Fibroblast of the aortic adventitia (primary cell): ENCODE data around the gene CALR3. TPM values are rescaled to one million over a fixed set of nuclear protein-coding genes. Genes with fewer than 3 reads are reported as not detected.

Experiments used
- DNase-seq: peaks from one replicate; pipeline ENCODE4 v3.0.0-alpha.2; 2010; ENCODE audit warnings: low read depth
- H3K4me3 ChIP-seq: 2 replicates; pipeline ENCODE4 v1.5.1; 2011; ENCODE audit warnings: low read depth, mild to moderate bottlenecking, control low read depth, low read length, moderate library complexity
- total RNA-seq: library from RNA; depleted of rRNA; stranded (reverse); fragments of >200 nt; gene quantifications from 2 replicates; pipeline ENCODE4 v1.2.3, GENCODE V29; 2012; ENCODE audit warnings: low replicate concordance
- TF ChIP-seq, protein P1 (sequence below): IDR thresholded peaks from 2 replicates; pipeline ENCODE4 v1.5.1; 2011; ENCODE audit warnings: mild to moderate bottlenecking, low read length, control low read depth, inconsistent platforms; ENCODE audit not compliant: insufficient read depth

The CALR3 gene
- total RNA-seq, 1 donor, result not detected

DNA sequence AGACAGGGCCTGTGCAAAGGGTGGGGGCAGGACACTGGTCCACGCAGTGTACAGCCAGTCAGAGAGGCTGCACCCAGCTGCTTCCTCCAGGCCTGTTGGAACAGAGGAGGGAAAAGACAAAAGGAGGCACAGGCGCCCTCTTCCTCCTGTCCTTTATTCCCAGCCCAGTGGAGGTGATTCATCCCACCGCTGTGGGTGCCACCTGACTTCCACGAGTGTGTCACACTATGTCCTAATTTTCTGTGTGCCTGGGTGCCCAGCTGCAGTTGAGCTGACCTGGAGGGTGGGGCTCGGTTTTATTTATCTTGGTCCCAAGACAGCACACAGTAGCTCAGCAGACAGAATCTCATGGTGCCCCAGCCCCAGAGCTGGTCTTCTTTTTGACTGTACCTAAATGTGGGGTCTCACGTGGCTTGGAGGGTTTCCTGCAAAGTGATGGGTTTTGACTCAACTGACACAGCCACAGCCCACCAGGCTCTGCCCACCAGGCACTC is 33.2 kb downstream of the CALR3 start:
- TF ChIP-seq, protein P1, sequence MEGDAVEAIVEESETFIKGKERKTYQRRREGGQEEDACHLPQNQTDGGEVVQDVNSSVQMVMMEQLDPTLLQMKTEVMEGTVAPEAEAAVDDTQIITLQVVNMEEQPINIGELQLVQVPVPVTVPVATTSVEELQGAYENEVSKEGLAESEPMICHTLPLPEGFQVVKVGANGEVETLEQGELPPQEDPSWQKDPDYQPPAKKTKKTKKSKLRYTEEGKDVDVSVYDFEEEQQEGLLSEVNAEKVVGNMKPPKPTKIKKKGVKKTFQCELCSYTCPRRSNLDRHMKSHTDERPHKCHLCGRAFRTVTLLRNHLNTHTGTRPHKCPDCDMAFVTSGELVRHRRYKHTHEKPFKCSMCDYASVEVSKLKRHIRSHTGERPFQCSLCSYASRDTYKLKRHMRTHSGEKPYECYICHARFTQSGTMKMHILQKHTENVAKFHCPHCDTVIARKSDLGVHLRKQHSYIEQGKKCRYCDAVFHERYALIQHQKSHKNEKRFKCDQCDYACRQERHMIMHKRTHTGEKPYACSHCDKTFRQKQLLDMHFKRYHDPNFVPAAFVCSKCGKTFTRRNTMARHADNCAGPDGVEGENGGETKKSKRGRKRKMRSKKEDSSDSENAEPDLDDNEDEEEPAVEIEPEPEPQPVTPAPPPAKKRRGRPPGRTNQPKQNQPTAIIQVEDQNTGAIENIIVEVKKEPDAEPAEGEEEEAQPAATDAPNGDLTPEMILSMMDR, result no peak
- no peak overlapping the region for H3K4me3 ChIP-seq
- DNase-seq, result no peak

DNA sequence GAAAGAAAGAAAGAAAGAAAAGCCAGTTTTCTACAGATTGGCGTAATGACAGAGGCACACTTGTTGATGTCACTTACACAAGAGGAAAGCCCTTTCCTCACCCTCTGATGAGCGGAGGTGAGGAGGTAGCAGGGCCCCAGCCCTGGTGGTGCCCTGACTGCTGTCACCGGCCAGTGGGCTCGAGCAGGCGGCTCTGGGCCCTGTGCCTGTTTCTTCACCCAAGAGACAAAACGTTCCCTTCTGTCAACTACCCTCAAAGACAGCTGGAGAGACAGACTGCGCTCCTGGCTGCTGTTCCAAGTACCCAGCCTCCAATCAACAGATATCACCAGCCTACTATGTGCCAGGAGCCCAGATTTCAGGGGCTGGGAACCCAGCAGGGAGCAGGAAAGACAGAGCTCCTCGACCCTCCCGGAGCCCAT is 34.3 kb downstream of the CALR3 start:
- TF ChIP-seq, protein P1, result no peak
- H3K4me3 ChIP-seq, result no peak overlapping the region
- DNase-seq, result no peak

DNA sequence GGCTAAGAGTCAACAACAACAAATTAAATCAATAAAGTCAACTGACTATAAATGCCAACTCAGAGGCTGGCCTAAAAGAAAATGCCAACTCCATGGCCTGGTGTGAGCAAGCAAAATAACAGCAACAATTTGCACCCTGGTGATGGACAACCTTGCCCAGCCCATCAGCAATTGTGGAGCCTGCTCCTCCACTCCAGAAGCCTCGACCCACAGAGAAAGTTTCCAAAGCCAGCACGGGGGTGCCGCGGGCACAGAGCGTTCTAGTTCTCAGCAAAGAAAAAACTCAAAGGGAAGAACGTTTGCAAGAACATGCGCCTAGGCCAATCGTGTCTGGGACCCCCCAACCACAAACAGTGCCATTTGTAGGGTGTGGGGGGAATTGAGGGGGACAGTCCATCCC is 35.5 kb downstream of the CALR3 start:
- TF ChIP-seq, protein P1, result no peak
- no peak for DNase-seq
- H3K4me3 ChIP-seq, result no peak overlapping the region

DNA sequence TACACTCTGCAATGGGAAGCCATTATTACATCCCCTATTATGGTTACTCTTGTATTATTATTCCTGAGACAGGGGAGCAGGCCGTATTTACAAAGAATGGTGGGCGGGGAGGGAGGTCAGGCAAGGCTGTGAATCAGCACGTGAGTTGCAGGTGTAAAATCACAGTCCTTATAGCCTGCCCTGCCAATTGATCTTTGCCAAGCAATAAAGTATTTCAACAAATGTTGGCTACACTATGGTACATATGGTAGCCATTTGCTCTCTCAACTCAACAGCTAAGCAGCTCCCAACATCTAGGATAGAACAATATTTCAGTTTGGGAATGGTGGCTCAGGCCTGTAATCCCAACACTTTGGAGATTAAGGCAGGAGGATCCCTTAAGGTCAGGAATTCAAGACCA is 36.3 kb downstream of the CALR3 start:
- TF ChIP-seq, protein P1, result no peak

DNA sequence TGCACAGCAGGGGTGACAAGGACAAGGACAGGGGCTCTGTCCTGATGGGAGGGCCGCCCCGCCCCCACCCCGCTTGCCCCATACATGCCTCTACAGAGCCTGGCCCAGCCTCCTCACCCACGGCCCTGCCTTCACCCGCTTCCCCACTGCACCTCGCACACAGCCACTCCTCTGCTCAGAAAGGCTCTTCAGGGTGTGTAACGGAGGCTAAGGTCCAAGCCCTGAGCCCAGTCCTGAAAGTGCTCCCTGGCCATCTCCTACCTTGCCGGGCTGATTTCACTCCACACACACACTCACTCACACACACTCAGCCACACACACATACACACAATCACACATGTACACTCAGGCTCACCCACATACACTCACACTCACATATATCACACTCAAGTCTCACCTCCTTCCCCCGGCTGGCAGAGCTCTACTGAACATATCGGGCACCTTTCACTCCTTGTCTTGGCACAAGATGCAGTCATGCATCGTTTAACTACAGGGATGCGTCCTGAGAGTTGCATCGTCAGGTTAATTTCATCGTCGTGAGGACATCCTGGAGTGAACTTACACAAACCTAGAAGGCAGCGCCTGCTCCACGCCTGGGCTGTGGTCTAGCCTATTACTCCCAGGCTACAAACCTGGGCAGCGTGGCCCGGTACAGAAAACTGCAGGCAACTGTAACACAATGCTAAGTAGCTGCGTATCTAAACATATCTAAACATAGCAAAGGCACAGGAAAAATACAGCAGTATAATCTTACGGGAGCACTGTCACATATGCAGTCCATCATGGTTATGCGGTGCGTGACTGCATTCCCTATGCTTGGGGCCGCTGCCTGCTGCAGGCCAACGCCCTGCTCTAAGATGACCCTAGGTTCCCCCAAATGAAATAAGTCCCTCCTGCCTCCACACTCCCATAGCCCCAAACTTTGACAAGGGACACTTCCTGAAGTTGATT is 37.3 kb downstream of the CALR3 start:
- H3K4me3 ChIP-seq, result no peak overlapping the region
- DNase-seq, result no peak
- TF ChIP-seq, protein P1, result no peak

More for the DNA sequence above, 36.3 kb downstream of the CALR3 start:
- no peak overlapping the region for H3K4me3 ChIP-seq
- DNase-seq, result no peak

DNA sequence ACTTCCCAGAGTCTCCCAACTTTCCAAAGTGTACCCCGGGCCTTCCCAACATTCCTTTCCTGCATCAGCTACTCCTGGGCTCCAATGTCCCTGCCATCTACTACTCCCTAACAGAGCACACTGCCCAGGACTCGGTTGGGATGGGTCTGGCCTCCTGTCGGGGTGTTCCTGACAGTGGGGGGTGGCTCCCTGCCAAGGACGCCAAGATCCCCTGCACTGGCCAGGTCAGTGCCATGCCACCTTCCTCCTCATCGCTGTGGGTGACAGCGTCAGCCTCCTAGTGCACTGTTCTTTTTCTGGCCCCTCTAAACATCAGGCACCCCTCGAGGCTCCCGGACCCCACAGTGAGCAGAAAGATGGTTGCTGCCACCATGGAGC is 38.0 kb downstream of the CALR3 start:
- no peak for DNase-seq
- TF ChIP-seq, protein P1, result no peak
- H3K4me3 ChIP-seq, result no peak overlapping the region
